Stimulated activated naive CD4-positive, alpha-beta T cell (primary cell): ENCODE results near the gene PLEKHJ1.

ENCODE experiments used
- DNase-seq, 6 experiments: peaks; one replicate each; lab custom pipeline; 2025; lab: John Stamatoyannopoulos, UW

Gene PLEKHJ1

GRCh38 chr19:2197270-2197669 lies 38.9 kb downstream of the PLEKHJ1 start:
- DNase-seq = no peak

- DNase-seq = no peak
These were observed 40.2 kb downstream of the PLEKHJ1 start for GRCh38 chr19:2195914-2196313.

- DNase-seq = no peak
These were observed 40.8 kb downstream of the PLEKHJ1 start for GRCh38 chr19:2195361-2195760.

- no peak for DNase-seq
These were observed 41.5 kb downstream of the PLEKHJ1 start for GRCh38 chr19:2194513-2195078.

GRCh38 chr19:2193807-2194206 lies 42.3 kb downstream of the PLEKHJ1 start:
- no peak for DNase-seq

- DNase-seq = no peak
These were observed 43.3 kb downstream of the PLEKHJ1 start for GRCh38 chr19:2192862-2193261.

GRCh38 chr19:2191456-2192310 lies 44.4 kb downstream of the PLEKHJ1 start:
- no peak for DNase-seq

- DNase-seq = no peak
These were observed 45.2 kb downstream of the PLEKHJ1 start for GRCh38 chr19:2190848-2191455.

- DNase-seq = no peak
These were observed 46.2 kb downstream of the PLEKHJ1 start for GRCh38 chr19:2189880-2190279.

GRCh38 chr19:2188708-2189385 lies 47.3 kb downstream of the PLEKHJ1 start:
- DNase-seq = no peak

GRCh38 chr19:2187159-2187558 lies 49.0 kb downstream of the PLEKHJ1 start:
- DNase-seq = no peak

- DNase-seq = no peak
These were observed 49.9 kb downstream of the PLEKHJ1 start for GRCh38 chr19:2186071-2186846.

GRCh38 chr19:2185734-2186070 lies 50.4 kb downstream of the PLEKHJ1 start:
- DNase-seq = no peak

- no peak for DNase-seq
These were observed 51.6 kb downstream of the PLEKHJ1 start for GRCh38 chr19:2184422-2184975.
